Keratinocyte (primary cell): Measurements from ENCODE around the gene PTGES. TPM values are rescaled to one million over a fixed set of nuclear protein-coding genes. Genes with fewer than 3 reads are reported as not detected.

ENCODE experiments used
- DNase-seq: peaks from one replicate; pipeline ENCODE4 v3.0.0-alpha.2; 2011; ENCODE audit warnings: low read depth, missing footprints, low spot score
- FAIRE-seq: peaks from 2 replicates; lab custom pipeline; 2011; peaks lifted over from hg19 to GRCh38; lab: Jason Lieb, UNC
- H2AFZ ChIP-seq: 2 replicates; pipeline ENCODE4 v1.6.0; 2012; ENCODE audit warnings: low read length, control low read depth, inconsistent platforms; ENCODE audit not compliant: control insufficient read depth
- H3K27ac ChIP-seq: 2 replicates; pipeline ENCODE4 v1.5.1; 2011; ENCODE audit warnings: low read length; ENCODE audit not compliant: control insufficient read depth, insufficient read depth
- H3K27me3 ChIP-seq: 3 replicates; pipeline ENCODE4 v1.6.0; 2011; ENCODE audit warnings: low read length; ENCODE audit not compliant: control insufficient read depth, insufficient read depth; ENCODE audit errors: extremely low read depth
- H3K36me3 ChIP-seq, 2 experiments: 2 replicates in 1 of 2; 3 replicates in 1 of 2; pipeline ENCODE4 v1.5.1; 2011; ENCODE audit warnings: low read length in 2 of 2, mild to moderate bottlenecking in 1 of 2; ENCODE audit not compliant: control insufficient read depth in 2 of 2, insufficient read depth in 2 of 2; ENCODE audit errors: extremely low read depth in 1 of 2
- H3K4me1 ChIP-seq: 3 replicates; pipeline ENCODE4 v1.5.1; 2011; ENCODE audit warnings: low read length; ENCODE audit not compliant: control insufficient read depth, insufficient read depth; ENCODE audit errors: extremely low read depth
- H3K4me2 ChIP-seq: 3 replicates; pipeline ENCODE4 v1.6.0; 2011; ENCODE audit warnings: low read depth, low read length; ENCODE audit not compliant: control insufficient read depth, insufficient read depth; ENCODE audit errors: extremely low read depth
- H3K4me3 ChIP-seq, 3 experiments: fragments of 200-600 bp in 1 of 3; sonication (generic) in 1 of 3; 2 replicates in 2 of 3; 3 replicates in 1 of 3; pipeline ENCODE4 v1.5.1; 2011 to 2016; ENCODE audit warnings: low read length in 3 of 3, mild to moderate bottlenecking in 3 of 3, control low read depth in 2 of 3, inconsistent platforms in 1 of 3, low read depth in 1 of 3, mixed read lengths in 1 of 3, mixed run types in 1 of 3, moderate library complexity in 1 of 3; ENCODE audit not compliant: control insufficient read depth in 2 of 3, insufficient read depth in 2 of 3; ENCODE audit errors: extremely low read depth in 1 of 3
- H3K79me2 ChIP-seq: 2 replicates; pipeline ENCODE4 v1.6.0; 2012; ENCODE audit warnings: low read length; ENCODE audit not compliant: control insufficient read depth, insufficient read depth
- H3K9ac ChIP-seq: 3 replicates; pipeline ENCODE4 v1.6.0; 2011; ENCODE audit warnings: low read length; ENCODE audit not compliant: control insufficient read depth, insufficient read depth; ENCODE audit errors: extremely low read depth
- H3K9me1 ChIP-seq: 3 replicates; pipeline ENCODE4 v1.6.0; 2011; ENCODE audit warnings: low read length; ENCODE audit not compliant: control insufficient read depth, insufficient read depth; ENCODE audit errors: extremely low read depth
- H3K9me3 ChIP-seq: 2 replicates; pipeline ENCODE4 v1.5.1; 2012; ENCODE audit warnings: low read depth, low read length; ENCODE audit not compliant: control insufficient read depth
- H4K20me1 ChIP-seq: 3 replicates; pipeline ENCODE4 v1.6.0; 2011; ENCODE audit warnings: low read length; ENCODE audit not compliant: control insufficient read depth, insufficient read depth; ENCODE audit errors: extremely low read depth
- EZH2 ChIP-seq: IDR thresholded peaks from one replicate; pipeline ENCODE4 v1.6.1; 2012; ENCODE audit warnings: inconsistent platforms, mild to moderate bottlenecking, low read length, moderate library complexity
- dilution Hi-C: fragments of 300-500 bp; cut with MboI; formaldehyde crosslinking; loops from one replicate; pipeline ENCODE4 v1.7.0; 2020; ENCODE audit warnings: low sequenced_read_pairs; ENCODE audit not compliant: extremely low pct_ligation_motif_present
- polyA plus RNA-seq, 5 experiments: library from polyadenylated mRNA; depleted of rRNA in 3 of 5; stranded (reverse) in 3 of 5; stranded (forward) in 1 of 5; unstranded in 1 of 5; fragments of >200 nt; gene quantifications; 1 replicate in 1 of 5; 2 replicates in 3 of 5; 3 replicates in 1 of 5; pipeline versions ENCODE4 v1.2.1 to v1.2.3, GENCODE V29; 2011 to 2012; ENCODE audit warnings: missing spikeins in 2 of 5, low read depth in 1 of 5, low replicate concordance in 1 of 5
- TF ChIP-seq, protein P1 (sequence below), 3 experiments: IDR thresholded peaks in 1 of 3; conservative IDR thresholded peaks in 1 of 3; optimal IDR thresholded peaks in 1 of 3; 2 replicates in 2 of 3; 3 replicates in 1 of 3; pipeline versions ENCODE3 to v1.5.1; 2011; ENCODE audit warnings: low read length in 3 of 3, mild to moderate bottlenecking in 3 of 3, moderate library complexity in 2 of 3, control low read depth in 1 of 3, inconsistent platforms in 1 of 3; ENCODE audit not compliant: insufficient read depth in 2 of 3; ENCODE audit errors: extremely low read depth in 1 of 3

PTGES gene
- polyA plus RNA-seq, 1 donor (not counting 4 experiments of a cell fraction or from before 2014, with no cell fraction given), result 19.7 TPM

GRCh38 chr9:129740174-129740573 is 12.7 kb downstream of the PTGES start:
- no peaks in the 10 kb centered on the region for H4K20me1 ChIP-seq

DNA sequence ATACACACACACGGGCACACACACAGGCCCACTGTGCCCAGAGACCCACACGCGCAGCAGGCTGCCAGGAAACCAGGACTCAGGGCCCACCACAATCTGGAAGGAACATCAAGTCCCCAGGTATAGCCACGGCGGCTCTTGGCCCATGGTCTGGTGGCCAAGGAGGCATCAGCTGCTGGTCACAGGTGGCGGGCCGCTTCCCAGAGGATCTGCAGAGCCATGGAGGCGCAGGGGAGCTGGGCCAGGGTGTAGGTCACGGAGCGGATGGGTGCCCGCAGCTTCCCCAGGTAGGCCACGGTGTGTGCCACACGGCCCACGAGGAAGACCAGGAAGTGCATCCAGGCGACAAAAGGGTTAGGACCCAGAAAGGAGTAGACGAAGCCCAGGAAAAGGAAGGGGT is 13.4 kb downstream of the PTGES start:
- peaks cover 8% of the 10 kb centered on the region for H3K4me1 ChIP-seq
- H3K9ac ChIP-seq, result no peak overlapping the region
- H3K9me3 ChIP-seq, result no peaks in the 10 kb centered on the region
- no peak overlapping the region for H2AFZ ChIP-seq
- DNase-seq (no peak), FAIRE-seq (no peak)
- TF ChIP-seq, protein P1, sequence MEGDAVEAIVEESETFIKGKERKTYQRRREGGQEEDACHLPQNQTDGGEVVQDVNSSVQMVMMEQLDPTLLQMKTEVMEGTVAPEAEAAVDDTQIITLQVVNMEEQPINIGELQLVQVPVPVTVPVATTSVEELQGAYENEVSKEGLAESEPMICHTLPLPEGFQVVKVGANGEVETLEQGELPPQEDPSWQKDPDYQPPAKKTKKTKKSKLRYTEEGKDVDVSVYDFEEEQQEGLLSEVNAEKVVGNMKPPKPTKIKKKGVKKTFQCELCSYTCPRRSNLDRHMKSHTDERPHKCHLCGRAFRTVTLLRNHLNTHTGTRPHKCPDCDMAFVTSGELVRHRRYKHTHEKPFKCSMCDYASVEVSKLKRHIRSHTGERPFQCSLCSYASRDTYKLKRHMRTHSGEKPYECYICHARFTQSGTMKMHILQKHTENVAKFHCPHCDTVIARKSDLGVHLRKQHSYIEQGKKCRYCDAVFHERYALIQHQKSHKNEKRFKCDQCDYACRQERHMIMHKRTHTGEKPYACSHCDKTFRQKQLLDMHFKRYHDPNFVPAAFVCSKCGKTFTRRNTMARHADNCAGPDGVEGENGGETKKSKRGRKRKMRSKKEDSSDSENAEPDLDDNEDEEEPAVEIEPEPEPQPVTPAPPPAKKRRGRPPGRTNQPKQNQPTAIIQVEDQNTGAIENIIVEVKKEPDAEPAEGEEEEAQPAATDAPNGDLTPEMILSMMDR (optimal IDR thresholded peaks at IDR 0.05 in 1 of 3, IDR thresholded peaks at IDR 0.05 in 1 of 3, conservative IDR thresholded peaks at IDR 0.05 in 1 of 3; ENCODE audit: extremely low read depth in 1 of 3, insufficient read depth in 2 of 3, low read length in 3 of 3), result no peak
- no peak for TF ChIP-seq EZH2
- H3K9me1 ChIP-seq, result no peaks in the 10 kb centered on the region
- no peak overlapping the region for H3K27ac ChIP-seq
- H4K20me1 ChIP-seq, result no peaks in the 10 kb centered on the region
- H3K4me2 ChIP-seq, result no peak overlapping the region
- H3K36me3 ChIP-seq, result peaks cover 3 to 6% of the 10 kb centered on the region in 2 experiments
- dilution Hi-C loops, result no loop called here
- no peak overlapping the region for H3K4me3 ChIP-seq
- H3K79me2 ChIP-seq, result no peaks in the 10 kb centered on the region
- no peaks in the 10 kb centered on the region for H3K27me3 ChIP-seq

More at GRCh38 chr9:129740174-129740573, 12.7 kb downstream of the PTGES start:
- no peak overlapping the region for H3K4me2 ChIP-seq
- no peak overlapping the region for H3K27ac ChIP-seq
- H3K4me1 ChIP-seq, result peaks cover 9% of the 10 kb centered on the region
- dilution Hi-C loops, result no loop called here
- H3K9me3 ChIP-seq, result no peaks in the 10 kb centered on the region
- no peak for TF ChIP-seq EZH2
- TF ChIP-seq, protein P1 (optimal IDR thresholded peaks at IDR 0.05 in 1 of 3, IDR thresholded peaks at IDR 0.05 in 1 of 3, conservative IDR thresholded peaks at IDR 0.05 in 1 of 3; ENCODE audit: extremely low read depth in 1 of 3, insufficient read depth in 2 of 3, low read length in 3 of 3), result no peak
- H3K9me1 ChIP-seq, result no peaks in the 10 kb centered on the region
- FAIRE-seq, result no peak
- no peak overlapping the region for H3K4me3 ChIP-seq
- no peak for DNase-seq
- H2AFZ ChIP-seq, result no peak overlapping the region
- H3K79me2 ChIP-seq, result no peaks in the 10 kb centered on the region
- peaks cover 3 to 6% of the 10 kb centered on the region in 2 experiments for H3K36me3 ChIP-seq
- no peaks in the 10 kb centered on the region for H3K27me3 ChIP-seq
- H3K9ac ChIP-seq, result no peak overlapping the region
